Colonic mucosa (tissue), 4 donors: ENCODE results near the gene SMIM8. TPM values are rescaled to one million over a fixed set of nuclear protein-coding genes. Genes with fewer than 3 reads are reported as not detected.

Experiments
- DNase-seq: peaks from one replicate; pipeline ENCODE4 v3.0.0-alpha.2; 2020
- H3K27ac ChIP-seq: fragments of 200-600 bp; one replicate; pipeline ENCODE4 v1.8.0; 2021
- H3K27me3 ChIP-seq: fragments of 200-600 bp; one replicate; pipeline ENCODE4 v1.8.0; 2021
- H3K36me3 ChIP-seq: fragments of 200-600 bp; one replicate; pipeline ENCODE4 v1.8.0; 2021
- H3K4me1 ChIP-seq: fragments of 200-600 bp; one replicate; pipeline ENCODE4 v1.8.0; 2021; ENCODE audit warnings: mild to moderate bottlenecking
- H3K4me3 ChIP-seq: fragments of 200-600 bp; one replicate; pipeline ENCODE4 v1.8.0; 2021
- H3K9ac ChIP-seq, 2 donors: one replicate each; pipeline ENCODE4 v1.7.0; 2013; ENCODE audit warnings: control low read depth in 2 of 2, low read depth in 2 of 2, low read length in 2 of 2
- H3K9me3 ChIP-seq: fragments of 200-600 bp; one replicate; pipeline ENCODE4 v1.8.0; 2021
- intact Hi-C: fragments of 100-400 bp; cut with DNase I; formaldehyde crosslinking; loops from one replicate; pipeline ENCODE4 v1.14.1; 2022
- total RNA-seq, 2 donors: library from RNA; stranded (reverse); fragmentation: NEBNext Ultra II Directional in 1 of 2; extraction: Animal tissue kit (Norgen Biotek cat#: 25700) in 1 of 2; gene quantifications; one replicate each; pipeline ENCODE4 v1.2.1, GENCODE V29; 2021
- TF ChIP-seq, protein P1 (sequence below): fragments of 200-600 bp; IDR thresholded peaks from one replicate; pipeline ENCODE4 v1.8.0; 2022; ENCODE audit warnings: antibody characterized with exemption, mild to moderate bottlenecking
- donor health status: healthy.
- donor health status: DM: no; HTN: no; CAD: no.
- donor health status: DM: no; HTN: no; CAD: no.

Gene SMIM8
- total RNA-seq, 2 donors from 2014 or later = 8.9 to 9.4 TPM

DNA sequence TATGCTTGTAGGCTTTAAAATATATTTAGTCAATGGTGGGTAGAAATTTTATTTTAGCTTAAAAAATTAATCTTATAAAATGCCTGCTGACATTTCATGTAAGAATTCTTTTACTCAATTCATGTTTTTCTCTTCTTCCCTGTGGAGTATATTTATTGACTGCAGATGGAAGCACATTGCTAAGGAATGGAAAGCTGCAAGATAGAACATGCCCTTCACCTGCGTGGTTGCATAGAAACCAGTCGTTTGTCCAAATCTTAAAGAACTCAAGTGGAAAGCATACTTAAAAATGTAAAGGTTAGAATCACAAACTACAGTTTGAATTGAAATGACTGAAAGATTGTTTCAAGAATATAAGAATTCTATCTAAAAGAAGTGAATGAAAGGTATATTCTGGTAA is 52.9 kb downstream of the SMIM8 start:
- H3K4me3 ChIP-seq = no peak overlapping the region
- no peak overlapping the region for H3K27ac ChIP-seq
- no peak overlapping the region for H3K9ac ChIP-seq
- H3K4me1 ChIP-seq = no peaks in the 10 kb centered on the region
- TF ChIP-seq, protein P1, sequence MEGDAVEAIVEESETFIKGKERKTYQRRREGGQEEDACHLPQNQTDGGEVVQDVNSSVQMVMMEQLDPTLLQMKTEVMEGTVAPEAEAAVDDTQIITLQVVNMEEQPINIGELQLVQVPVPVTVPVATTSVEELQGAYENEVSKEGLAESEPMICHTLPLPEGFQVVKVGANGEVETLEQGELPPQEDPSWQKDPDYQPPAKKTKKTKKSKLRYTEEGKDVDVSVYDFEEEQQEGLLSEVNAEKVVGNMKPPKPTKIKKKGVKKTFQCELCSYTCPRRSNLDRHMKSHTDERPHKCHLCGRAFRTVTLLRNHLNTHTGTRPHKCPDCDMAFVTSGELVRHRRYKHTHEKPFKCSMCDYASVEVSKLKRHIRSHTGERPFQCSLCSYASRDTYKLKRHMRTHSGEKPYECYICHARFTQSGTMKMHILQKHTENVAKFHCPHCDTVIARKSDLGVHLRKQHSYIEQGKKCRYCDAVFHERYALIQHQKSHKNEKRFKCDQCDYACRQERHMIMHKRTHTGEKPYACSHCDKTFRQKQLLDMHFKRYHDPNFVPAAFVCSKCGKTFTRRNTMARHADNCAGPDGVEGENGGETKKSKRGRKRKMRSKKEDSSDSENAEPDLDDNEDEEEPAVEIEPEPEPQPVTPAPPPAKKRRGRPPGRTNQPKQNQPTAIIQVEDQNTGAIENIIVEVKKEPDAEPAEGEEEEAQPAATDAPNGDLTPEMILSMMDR = no peak
- intact Hi-C loops = no loop called here
- no peak for DNase-seq
- no peaks in the 10 kb centered on the region for H3K27me3 ChIP-seq
- no peaks in the 10 kb centered on the region for H3K9me3 ChIP-seq
- H3K36me3 ChIP-seq = no peaks in the 10 kb centered on the region

DNA sequence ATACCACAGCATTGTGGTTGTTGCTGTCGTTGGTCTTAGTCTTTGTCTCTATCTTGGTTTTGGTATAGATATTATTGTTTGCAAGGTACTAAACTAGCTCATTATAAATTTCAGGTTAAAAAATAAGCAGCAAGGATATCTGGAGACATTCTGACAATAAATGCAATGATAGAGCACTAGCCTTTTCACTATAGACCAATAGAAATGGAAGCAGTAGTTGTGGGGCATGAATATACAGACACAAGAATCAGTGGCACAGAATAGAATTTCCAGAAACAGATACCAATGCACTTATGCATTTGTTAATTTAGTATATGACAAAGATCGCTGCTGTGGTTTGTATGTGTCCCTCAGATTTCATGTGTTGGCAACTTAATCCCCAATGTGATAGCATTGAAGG is 54.3 kb downstream of the SMIM8 start:
- TF ChIP-seq, protein P1 = no peak
- no peaks in the 10 kb centered on the region for H3K27me3 ChIP-seq

DNA sequence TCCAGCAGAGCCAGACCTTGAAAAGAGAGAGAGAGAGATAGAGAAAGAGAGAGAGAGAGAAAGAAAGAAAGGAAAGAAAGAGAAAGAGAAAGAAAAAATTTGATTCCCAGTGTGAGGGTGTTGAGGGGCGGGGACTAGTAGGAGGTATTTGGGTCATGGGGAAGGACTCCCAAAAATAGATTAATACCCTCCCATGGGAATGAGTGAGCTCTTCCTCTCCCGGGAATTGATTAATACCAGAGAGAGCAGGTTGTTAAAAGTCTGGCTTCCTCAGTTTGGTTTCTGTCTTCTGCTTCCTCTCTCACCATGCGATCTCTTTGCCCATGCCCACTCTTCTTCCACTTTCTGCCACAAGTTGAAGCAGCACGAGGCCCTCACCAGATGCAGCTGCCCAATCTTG is 56.6 kb downstream of the SMIM8 start:
- no peak for DNase-seq
- no peaks in the 10 kb centered on the region for H3K4me1 ChIP-seq
- H3K27ac ChIP-seq = no peak overlapping the region
- no peaks in the 10 kb centered on the region for H3K27me3 ChIP-seq
- H3K4me3 ChIP-seq = no peak overlapping the region
- H3K9ac ChIP-seq = no peak overlapping the region
- no peaks in the 10 kb centered on the region for H3K9me3 ChIP-seq
- no peaks in the 10 kb centered on the region for H3K36me3 ChIP-seq
- TF ChIP-seq, protein P1 = no peak
- intact Hi-C loops = no loop called here

More for the DNA sequence above, 54.3 kb downstream of the SMIM8 start:
- H3K36me3 ChIP-seq = no peaks in the 10 kb centered on the region
- H3K27ac ChIP-seq = no peak overlapping the region
- H3K9me3 ChIP-seq = no peaks in the 10 kb centered on the region
- DNase-seq = no peak
- intact Hi-C loops = no loop called here
- no peak overlapping the region for H3K4me3 ChIP-seq
- H3K9ac ChIP-seq = no peak overlapping the region
- no peaks in the 10 kb centered on the region for H3K4me1 ChIP-seq

DNA sequence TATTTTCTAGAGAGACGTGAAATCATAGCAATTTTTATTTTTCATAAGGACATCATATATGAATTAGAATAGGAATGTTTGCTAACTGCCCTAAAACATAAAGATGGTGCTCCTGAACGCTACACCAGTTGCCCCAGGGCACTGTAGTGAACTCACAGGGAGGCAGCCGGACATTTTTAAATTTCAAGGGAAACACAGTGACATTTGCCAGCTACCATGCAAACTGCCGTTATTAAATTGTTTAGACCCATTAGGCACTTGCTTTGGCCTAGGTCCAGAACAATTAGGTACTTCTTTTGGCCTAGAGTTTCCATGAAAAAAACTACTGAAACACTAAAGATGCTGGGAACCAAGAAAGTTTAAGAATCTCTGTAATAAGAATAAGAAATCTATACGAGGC is 60.5 kb downstream of the SMIM8 start:
- H3K36me3 ChIP-seq = no peaks in the 10 kb centered on the region
- no peaks in the 10 kb centered on the region for H3K9me3 ChIP-seq
- H3K4me3 ChIP-seq = no peak overlapping the region
- no peaks in the 10 kb centered on the region for H3K4me1 ChIP-seq
- no peaks in the 10 kb centered on the region for H3K27me3 ChIP-seq
- no peak overlapping the region for H3K9ac ChIP-seq
- TF ChIP-seq, protein P1 = no peak
- no peak overlapping the region for H3K27ac ChIP-seq
- DNase-seq = no peak
- intact Hi-C loops = no loop called here

DNA sequence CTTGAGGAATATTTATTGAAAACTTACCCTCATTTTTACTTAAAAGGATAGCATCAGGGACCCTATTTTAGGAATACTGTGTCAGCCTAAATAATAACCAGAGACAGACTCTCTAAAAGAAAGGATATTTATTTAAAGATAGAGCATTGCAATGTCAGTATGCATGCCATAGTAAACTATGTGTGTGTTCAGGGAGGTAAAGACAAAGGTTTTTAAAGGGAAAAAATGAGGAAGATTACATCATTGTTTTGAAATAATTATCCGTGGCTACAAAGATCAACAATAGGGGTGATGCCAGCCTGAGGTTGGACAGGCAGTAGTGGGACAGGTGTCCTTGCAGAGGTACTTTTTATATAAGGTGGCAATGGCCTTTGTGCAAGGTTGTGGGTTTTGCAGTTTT is 61.6 kb downstream of the SMIM8 start:
- no peaks in the 10 kb centered on the region for H3K27me3 ChIP-seq
- no peaks in the 10 kb centered on the region for H3K36me3 ChIP-seq
- H3K9me3 ChIP-seq = no peaks in the 10 kb centered on the region
- TF ChIP-seq, protein P1 = no peak
- H3K4me1 ChIP-seq = no peaks in the 10 kb centered on the region
- DNase-seq = no peak
- intact Hi-C loops = no loop called here
- no peak overlapping the region for H3K4me3 ChIP-seq
- no peak overlapping the region for H3K9ac ChIP-seq
- no peak overlapping the region for H3K27ac ChIP-seq

DNA sequence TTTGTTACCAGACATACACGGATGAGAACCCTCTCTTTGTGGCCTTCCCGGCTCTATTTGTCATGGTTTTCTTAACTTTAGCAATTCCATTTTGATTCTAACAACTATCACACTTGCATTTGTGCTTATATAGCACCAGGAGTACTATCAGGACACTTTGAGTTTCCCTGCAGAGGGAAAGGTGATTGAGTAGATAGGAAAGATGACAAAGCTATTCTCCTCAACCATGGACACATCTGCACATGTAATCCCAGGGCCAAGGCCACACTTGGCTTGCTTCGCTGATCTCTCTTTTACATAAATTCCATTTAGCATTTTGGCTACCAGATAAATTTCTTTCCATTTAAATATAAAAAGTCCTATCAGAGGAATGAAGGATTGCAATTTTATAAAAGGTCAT is 62.1 kb downstream of the SMIM8 start:
- no peaks in the 10 kb centered on the region for H3K4me1 ChIP-seq
- no peak overlapping the region for H3K4me3 ChIP-seq
- TF ChIP-seq, protein P1 = no peak
- H3K9me3 ChIP-seq = no peaks in the 10 kb centered on the region
- H3K9ac ChIP-seq = no peak overlapping the region
- DNase-seq = no peak
- intact Hi-C loops = no loop called here
- H3K27ac ChIP-seq = no peak overlapping the region
- no peaks in the 10 kb centered on the region for H3K36me3 ChIP-seq
- no peaks in the 10 kb centered on the region for H3K27me3 ChIP-seq
